ENCODE data around the gene IQGAP2. TPM values are rescaled to one million over a fixed set of nuclear protein-coding genes. Genes with fewer than 3 reads are reported as not detected.
"Not testable (repeated sequence)": the region's sequence is repeated elsewhere in the genome, so short reads cannot be mapped to it uniquely, and the experiment has no call there.

IQGAP2 gene
- polyA plus RNA-seq, 3 donors: 5.6 to 17.8 (median 7.0) TPM

- no peak overlapping the region for H3K27ac ChIP-seq (ENCODE audit: low read depth, low read length)
- WGBS, 3 donors: 53 to 61% (median 58%) methylated on average over 10 of the region's 10 CpGs
Measured at GRCh38 chr5:76720988-76721569, 318.0 kb downstream of the IQGAP2 start.

GRCh38 chr5:76723266-76723665 is 320.2 kb downstream of the IQGAP2 start:
- WGBS, 3 donors: 61 to 89% (median 88%) methylated on average over 1 of the region's 1 CpG
- H3K27ac ChIP-seq (ENCODE audit: low read depth, low read length): no peak overlapping the region

DNA sequence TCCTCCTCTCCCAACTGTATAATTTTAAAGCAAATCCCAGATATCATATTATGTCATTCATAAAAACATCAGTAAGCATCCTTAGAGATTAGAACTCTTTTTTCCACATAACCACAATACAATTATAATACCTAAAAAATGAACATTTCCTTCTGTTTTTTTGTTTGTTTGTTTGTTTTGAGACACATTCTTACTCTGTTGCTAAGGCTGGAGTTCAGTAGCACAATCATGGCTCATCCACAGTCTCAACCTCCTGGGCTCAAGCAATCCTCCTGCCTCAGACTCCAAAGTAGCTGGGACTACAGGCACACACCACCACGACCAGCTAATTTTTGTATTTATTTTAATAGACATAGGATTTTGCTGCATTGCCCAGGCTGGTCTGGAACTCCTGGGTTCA is 320.8 kb downstream of the IQGAP2 start:
- H3K27ac ChIP-seq (ENCODE audit: low read depth, low read length): no peak overlapping the region
- 61 to 92% (median 91%) methylated on average over 1 of the region's 1 CpG for WGBS, 3 donors

- H3K27ac ChIP-seq (ENCODE audit: low read depth, low read length): no peak overlapping the region
- 79 to 85% (median 81%) methylated on average over 4 of the region's 4 CpGs for WGBS, 3 donors
Measured at GRCh38 chr5:76724871-76725270, 321.8 kb downstream of the IQGAP2 start.

DNA sequence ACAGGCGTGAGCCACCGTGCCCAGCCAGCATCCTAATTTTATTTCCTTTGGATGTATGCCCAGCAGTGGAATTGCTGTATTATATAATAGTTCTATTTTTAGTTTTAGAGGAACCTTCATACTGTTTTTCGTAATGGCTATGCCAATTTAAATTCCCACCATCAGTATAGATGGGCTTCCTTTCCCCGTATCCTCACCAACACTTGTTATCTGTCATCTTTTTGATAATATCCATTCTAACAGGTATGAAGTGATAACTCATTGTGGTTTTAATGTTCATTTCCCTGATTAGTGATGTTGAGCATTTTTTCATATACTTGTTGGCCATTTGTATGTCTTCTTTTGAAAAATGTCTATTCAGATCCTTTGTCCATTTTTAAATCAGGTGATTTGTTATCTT is 325.9 kb downstream of the IQGAP2 start:
- no peak overlapping the region for H3K27ac ChIP-seq (ENCODE audit: low read depth, low read length)
- WGBS, 3 donors: 66 to 79% (median 69%) methylated on average over 4 of the region's 4 CpGs

DNA sequence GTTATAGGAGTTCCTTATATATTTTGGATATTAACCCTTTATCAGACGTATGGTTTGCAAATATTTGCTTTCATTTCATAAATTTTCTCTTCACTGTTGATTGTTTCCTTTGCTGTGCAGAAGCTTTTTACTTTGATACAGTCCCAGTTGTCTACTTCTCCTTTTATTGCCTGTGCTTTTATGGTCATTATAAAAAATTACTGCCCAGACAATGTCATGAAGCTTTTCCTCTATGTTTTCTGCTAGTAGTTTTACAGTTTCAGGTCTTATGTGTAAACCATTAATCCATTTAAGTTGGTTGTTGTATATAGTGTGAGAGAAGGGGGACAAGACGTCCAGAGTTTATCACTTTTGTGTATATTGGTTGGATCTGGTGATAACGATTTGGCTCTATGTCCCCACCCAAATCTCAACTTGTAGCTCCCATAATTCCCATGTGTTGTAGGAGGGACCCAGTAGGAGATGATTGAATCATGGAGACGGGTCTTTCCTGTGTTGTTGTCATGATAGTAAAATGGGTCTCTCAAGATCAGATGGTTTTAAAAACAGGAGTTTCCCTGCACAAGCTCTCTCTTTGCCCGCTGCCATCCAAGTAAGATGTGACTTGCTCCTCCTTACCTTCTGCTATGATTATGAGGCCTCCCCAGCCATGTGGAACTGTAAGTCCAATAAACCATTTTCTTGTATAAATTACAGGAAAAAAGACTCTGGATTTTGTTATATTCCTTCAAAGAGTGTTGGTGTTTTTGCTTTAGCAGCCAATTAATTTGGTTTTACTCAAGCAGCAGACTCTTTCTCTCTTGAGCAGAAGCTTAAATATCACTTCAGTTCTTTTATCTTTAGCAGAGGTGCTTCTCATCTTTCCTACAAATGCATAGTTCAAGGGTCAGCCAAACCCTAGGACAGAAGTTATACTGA is 326.5 kb downstream of the IQGAP2 start:
- H3K27ac ChIP-seq (ENCODE audit: low read depth, low read length): no peak overlapping the region
- 75 to 97% (median 92%) methylated on average over 5 of the region's 5 CpGs for WGBS, 3 donors

DNA sequence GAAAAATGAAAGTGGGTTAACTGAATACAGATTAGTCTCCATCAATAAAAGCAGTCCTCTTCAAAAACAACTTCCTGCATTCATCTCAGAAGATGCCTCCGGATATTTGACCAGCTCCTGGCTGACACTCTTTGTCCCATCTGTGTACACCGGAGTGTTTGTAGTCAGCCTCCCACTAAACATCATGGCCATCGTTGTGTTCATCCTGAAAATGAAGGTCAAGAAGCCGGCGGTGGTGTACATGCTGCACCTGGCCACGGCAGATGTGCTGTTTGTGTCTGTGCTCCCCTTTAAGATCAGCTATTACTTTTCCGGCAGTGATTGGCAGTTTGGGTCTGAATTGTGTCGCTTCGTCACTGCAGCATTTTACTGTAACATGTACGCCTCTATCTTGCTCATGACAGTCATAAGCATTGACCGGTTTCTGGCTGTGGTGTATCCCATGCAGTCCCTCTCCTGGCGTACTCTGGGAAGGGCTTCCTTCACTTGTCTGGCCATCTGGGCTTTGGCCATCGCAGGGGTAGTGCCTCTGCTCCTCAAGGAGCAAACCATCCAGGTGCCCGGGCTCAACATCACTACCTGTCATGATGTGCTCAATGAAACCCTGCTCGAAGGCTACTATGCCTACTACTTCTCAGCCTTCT is 329.4 kb downstream of the IQGAP2 start:
- no peak overlapping the region for H3K27ac ChIP-seq (ENCODE audit: low read depth, low read length)
- WGBS, 3 donors: 90 to 92% (median 92%) methylated on average over 15 of the region's 15 CpGs

GRCh38 chr5:76733049-76733417 is 329.9 kb downstream of the IQGAP2 start:
- H3K27ac ChIP-seq (ENCODE audit: low read depth, low read length): no peak overlapping the region
- 87 to 93% (median 92%) methylated on average over 13 of the region's 13 CpGs for WGBS, 3 donors

DNA sequence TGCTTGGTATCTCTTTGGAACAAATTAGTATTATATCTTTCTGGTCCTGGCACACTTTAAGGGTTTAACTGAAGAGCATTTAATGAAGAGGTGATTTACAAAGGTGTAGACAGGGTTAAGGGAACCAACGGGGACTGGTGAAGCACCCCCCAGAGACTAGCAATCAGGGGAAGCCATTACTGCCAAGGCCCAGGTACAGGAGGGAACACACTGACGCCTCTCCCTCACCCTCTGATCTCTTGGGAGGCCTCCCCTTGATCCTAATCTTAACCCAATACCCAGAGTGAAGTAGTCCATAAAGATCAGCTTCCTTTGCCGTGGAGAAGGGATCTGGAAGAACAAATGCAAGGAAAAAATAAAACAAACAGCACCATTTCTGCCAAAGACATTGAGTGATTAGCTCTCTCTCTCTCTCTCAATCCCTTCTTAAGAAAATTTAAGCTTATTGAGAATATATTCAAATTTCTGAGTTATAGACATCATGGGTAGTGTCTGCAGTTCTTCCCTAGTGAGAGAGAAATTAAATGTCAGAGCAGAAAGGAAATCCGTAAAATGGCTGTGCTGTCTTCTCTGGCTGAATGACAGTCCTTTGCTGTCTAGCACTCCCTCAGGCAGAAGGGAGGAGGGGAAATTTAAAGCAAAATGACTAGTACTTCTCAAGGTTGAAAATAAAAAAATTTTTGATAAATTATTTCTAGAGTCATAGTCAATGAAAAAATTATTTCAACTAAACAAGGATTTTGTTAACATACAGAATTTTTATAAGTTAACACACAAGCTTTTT is 332.9 kb downstream of the IQGAP2 start:
- no peak overlapping the region for H3K27ac ChIP-seq (ENCODE audit: low read depth, low read length)
- WGBS, 3 donors: 74 to 76% (median 75%) methylated on average over 4 of the region's 4 CpGs

DNA sequence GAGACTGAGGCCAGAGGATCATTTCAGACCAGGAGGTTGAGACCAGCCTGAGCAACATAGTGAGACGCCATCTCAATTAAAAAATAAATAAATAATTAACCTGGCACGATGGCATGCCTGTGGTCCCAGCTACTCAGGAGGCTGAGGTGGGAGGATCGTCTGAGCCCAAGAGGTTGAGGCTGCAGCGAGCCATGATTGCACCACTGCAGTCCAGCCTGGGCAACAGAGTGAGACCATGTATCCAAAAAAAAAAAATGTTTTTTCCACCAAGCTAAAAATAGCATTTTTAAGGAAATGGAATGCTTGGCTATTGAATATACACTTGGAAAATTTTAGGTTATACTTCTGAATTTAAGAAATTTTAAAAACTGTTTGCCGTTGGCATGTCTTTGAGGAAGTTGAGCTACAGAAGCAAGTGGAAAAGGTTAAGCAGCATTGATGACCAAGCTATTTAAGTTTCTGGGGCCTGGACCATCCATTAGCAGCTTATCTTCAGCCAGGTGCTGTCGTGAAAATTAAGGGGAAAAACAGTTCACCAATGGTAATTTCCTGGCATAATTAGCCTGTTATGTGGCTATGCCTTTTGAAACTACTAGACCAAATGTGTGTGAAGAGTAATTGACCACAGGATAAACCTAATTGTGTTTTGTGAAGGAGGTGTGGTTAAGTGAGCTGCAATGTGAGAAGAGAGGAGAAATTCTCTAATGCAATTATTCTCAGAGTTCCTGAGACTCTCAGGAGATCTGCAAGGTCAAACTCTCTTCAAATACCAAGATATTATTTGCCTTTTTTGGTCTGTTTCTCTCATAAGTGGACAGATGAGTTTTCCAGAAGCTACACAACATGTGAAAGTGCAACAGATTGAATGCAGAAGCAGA is 333.8 kb downstream of the IQGAP2 start:
- no peak overlapping the region for H3K27ac ChIP-seq (ENCODE audit: low read depth, low read length)
- 71 to 78% (median 75%) methylated on average over 6 of the region's 6 CpGs for WGBS, 3 donors

GRCh38 chr5:76737846-76738245 is 334.8 kb downstream of the IQGAP2 start:
- 76 to 90% (median 86%) methylated on average over 5 of the region's 5 CpGs for WGBS, 3 donors
- no peak overlapping the region for H3K27ac ChIP-seq (ENCODE audit: low read depth, low read length)

DNA sequence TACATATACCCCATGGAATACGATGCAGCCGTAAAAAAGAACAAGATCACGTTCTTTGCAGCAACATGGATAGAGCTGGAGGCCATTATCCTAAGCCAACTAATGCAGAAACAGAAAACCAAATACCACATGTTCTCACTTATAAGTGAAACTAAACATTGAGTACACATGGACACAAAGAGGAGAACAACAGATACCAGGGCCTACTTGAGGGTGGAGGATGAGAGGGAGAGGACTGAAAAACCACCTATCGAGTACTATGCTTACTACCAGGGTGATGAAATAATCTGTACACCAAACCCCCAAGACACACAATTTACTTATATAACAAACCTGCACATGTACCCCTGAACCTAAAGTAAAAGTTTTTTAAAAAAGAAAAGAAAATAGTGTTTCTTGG is 338.4 kb downstream of the IQGAP2 start:
- 95 to 97% (median 96%) methylated on average over 4 of the region's 4 CpGs for WGBS, 3 donors
- not testable (repeated sequence) for H3K27ac ChIP-seq (ENCODE audit: low read depth, low read length)

GRCh38 chr5:76742583-76742982 is 339.5 kb downstream of the IQGAP2 start:
- 79 to 88% (median 85%) methylated on average over 4 of the region's 4 CpGs for WGBS, 3 donors
- no peak overlapping the region for H3K27ac ChIP-seq (ENCODE audit: low read depth, low read length)

- H3K27ac ChIP-seq (ENCODE audit: low read depth, low read length): no peak overlapping the region
- 60 to 79% (median 78%) methylated on average over 2 of the region's 2 CpGs for WGBS, 3 donors
Measured at GRCh38 chr5:76744632-76745031, 341.5 kb downstream of the IQGAP2 start.

DNA sequence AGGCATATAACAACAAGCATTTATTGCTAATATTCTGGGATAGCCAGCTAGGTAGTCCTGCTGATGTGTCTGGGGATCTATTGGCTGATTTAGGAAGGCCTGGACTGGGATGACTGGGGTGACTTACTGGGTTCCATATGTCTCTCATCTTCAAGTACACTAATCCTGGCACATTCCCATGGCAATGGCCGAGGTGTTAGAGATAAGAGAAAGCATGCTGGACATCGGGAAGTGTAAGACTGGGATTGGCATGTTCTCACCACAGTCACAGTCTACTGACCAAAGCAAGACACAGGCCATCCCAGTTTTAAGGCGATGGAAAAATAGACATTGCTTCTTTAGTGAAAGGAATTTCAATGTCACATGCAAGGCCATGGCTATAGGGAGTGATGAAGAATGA is 342.6 kb downstream of the IQGAP2 start:
- WGBS, 3 donors: 67 to 83% (median 79%) methylated on average over 3 of the region's 3 CpGs
- H3K27ac ChIP-seq (ENCODE audit: low read depth, low read length): no peak overlapping the region

DNA sequence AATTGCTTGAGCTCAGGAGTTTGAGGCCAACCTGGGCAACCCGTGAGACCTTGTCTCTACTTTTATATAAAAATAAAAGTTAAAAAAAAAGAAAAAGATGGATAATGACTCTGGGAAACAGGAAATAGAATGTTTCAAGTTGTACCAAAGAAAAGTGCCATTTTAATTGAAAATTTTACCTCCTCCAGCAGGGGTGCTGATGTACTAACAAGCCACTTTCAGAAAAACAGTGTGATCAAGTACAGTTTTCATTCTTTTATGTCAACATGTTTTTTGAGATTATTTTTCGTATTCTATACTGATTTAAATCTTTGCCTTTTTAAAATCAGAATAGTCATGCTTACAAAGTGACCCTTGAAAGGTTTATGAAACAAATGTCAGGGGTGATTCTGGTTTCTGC is 343.6 kb downstream of the IQGAP2 start:
- WGBS, 3 donors: 74 to 91% (median 83%) methylated on average over 2 of the region's 2 CpGs
- no peak overlapping the region for H3K27ac ChIP-seq (ENCODE audit: low read depth, low read length)

- no peak overlapping the region for H3K27ac ChIP-seq (ENCODE audit: low read depth, low read length)
- 80 to 88% (median 81%) methylated on average over 13 of the region's 13 CpGs for WGBS, 3 donors
Measured at GRCh38 chr5:76747706-76748105, 344.6 kb downstream of the IQGAP2 start.

DNA sequence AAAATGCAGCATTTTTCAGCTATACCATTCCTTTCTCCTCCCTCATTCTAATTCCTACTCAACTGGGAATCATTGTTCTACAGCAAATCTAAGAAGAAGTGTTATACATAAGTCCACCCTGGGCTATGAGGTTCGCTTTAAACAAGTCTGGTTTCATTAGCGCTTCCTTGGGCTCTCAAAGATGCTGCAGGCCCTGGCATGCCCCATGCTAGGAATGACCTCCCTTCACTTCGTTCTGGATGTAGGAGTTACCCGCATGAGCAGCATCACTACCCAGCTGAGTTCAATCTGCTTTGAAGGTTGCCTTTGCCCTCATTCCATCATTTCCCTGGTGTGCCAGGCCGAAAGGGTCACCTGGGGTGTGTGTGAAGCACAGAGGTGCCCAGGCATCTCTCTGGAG is 348.2 kb downstream of the IQGAP2 start:
- no peak overlapping the region for H3K27ac ChIP-seq (ENCODE audit: low read depth, low read length)
- WGBS, 3 donors: 85 to 94% (median 92%) methylated on average over 5 of the region's 5 CpGs
